ENCODE results near the gene KANSL1.
"Not testable (repeated sequence)": the region's sequence is repeated elsewhere in the genome, so short reads cannot be mapped to it uniquely, and the experiment has no call there.

- TF ChIP-seq EZH2 (IDR thresholded peaks at IDR 0.05; ENCODE audit: insufficient read depth, poor library complexity, severe bottlenecking); EZH2phosphoT487 (IDR thresholded peaks at IDR 0.05; ENCODE audit: insufficient read depth, low read depth): not testable (repeated sequence)
Observed at GRCh38 chr17:46102806-46103205, 90.4 kb downstream of the KANSL1 start.

Measured in GM23248 (cell line).